H9 (cell line): ENCODE results near the gene PLIN4. TPM values are rescaled to one million over a fixed set of nuclear protein-coding genes. Genes with fewer than 3 reads are reported as not detected.

ENCODE experiments used
- DNase-seq: peaks from one replicate; pipeline ENCODE4 v3.0.0-alpha.2; 2017
- H2AFZ ChIP-seq: one replicate; pipeline ENCODE4 v1.6.1; 2013; ENCODE audit warnings: mild to moderate bottlenecking, low read length, control low read depth, moderate library complexity
- H2AK5ac ChIP-seq: 2 replicates; pipeline ENCODE4 v1.6.1; 2013; ENCODE audit warnings: low read length, control low read depth, mixed read lengths; ENCODE audit not compliant: insufficient read length
- H2BK120ac ChIP-seq: one replicate; pipeline ENCODE4 v1.6.1; 2013; ENCODE audit warnings: low read depth, mild to moderate bottlenecking, low read length, control low read depth, inconsistent platforms; ENCODE audit not compliant: poor library complexity, severe bottlenecking
- H2BK12ac ChIP-seq: 2 replicates; pipeline ENCODE4 v1.6.1; 2013; ENCODE audit warnings: low read length, control low read depth, mixed read lengths, low read depth; ENCODE audit not compliant: insufficient read length
- H2BK15ac ChIP-seq: 2 replicates; pipeline ENCODE4 v1.6.1; 2013; ENCODE audit warnings: low read depth, low read length, control low read depth
- H2BK20ac ChIP-seq: one replicate; pipeline ENCODE4 v1.6.1; 2013; ENCODE audit warnings: low read depth, mild to moderate bottlenecking, low read length, control low read depth, inconsistent platforms; ENCODE audit not compliant: poor library complexity, severe bottlenecking
- H2BK5ac ChIP-seq: 2 replicates; pipeline ENCODE4 v1.6.1; 2013; ENCODE audit warnings: low read length, control low read depth, mixed read lengths; ENCODE audit not compliant: insufficient read length
- H3K14ac ChIP-seq: 2 replicates; pipeline ENCODE4 v1.6.1; 2013; ENCODE audit warnings: low read length, control low read depth; ENCODE audit not compliant: insufficient read depth
- H3K18ac ChIP-seq: 2 replicates; pipeline ENCODE4 v1.6.1; 2013; ENCODE audit warnings: low read depth, mild to moderate bottlenecking, mixed read lengths, low read length, control low read depth; ENCODE audit not compliant: insufficient read length
- H3K23ac ChIP-seq: 2 replicates; pipeline ENCODE4 v1.6.1; 2013; ENCODE audit warnings: low read length, control low read depth, mixed read lengths, low read depth; ENCODE audit not compliant: insufficient read length
- H3K23me2 ChIP-seq: 2 replicates; pipeline ENCODE4 v1.6.1; 2013; ENCODE audit warnings: low read depth, mild to moderate bottlenecking, mixed read lengths, low read length, control low read depth; ENCODE audit not compliant: insufficient read length, poor library complexity, severe bottlenecking
- H3K27ac ChIP-seq: 2 replicates; pipeline ENCODE4 v1.5.1; 2013; ENCODE audit warnings: low read length, control low read depth, mixed read lengths, low read depth; ENCODE audit not compliant: insufficient read length
- H3K27me3 ChIP-seq: 2 replicates; pipeline ENCODE4 v1.6.1; 2013; ENCODE audit warnings: low read length, control low read depth, inconsistent platforms; ENCODE audit not compliant: insufficient read depth
- H3K4ac ChIP-seq: 2 replicates; pipeline ENCODE4 v1.6.1; 2013; ENCODE audit warnings: low read depth, mild to moderate bottlenecking, control low read depth, inconsistent platforms, low read length, moderate library complexity
- H3K4me1 ChIP-seq: 2 replicates; pipeline ENCODE4 v1.6.1; 2013; ENCODE audit warnings: low read length, control low read depth, inconsistent platforms; ENCODE audit not compliant: insufficient read depth
- H3K4me2 ChIP-seq: 2 replicates; pipeline ENCODE4 v1.6.1; 2013; ENCODE audit warnings: low read length, control low read depth, mixed read lengths; ENCODE audit not compliant: insufficient read length, insufficient read depth
- H3K56ac ChIP-seq: 2 replicates; pipeline ENCODE4 v1.6.1; 2013; ENCODE audit warnings: low read depth, mild to moderate bottlenecking, mixed read lengths, low read length, control low read depth; ENCODE audit not compliant: insufficient read length
- H3K79me1 ChIP-seq: 2 replicates; pipeline ENCODE4 v1.6.1; 2013; ENCODE audit warnings: low read depth, mild to moderate bottlenecking, moderate library complexity, low read length, control low read depth, inconsistent platforms; ENCODE audit not compliant: insufficient read depth, poor library complexity, severe bottlenecking
- H3K79me2 ChIP-seq: 2 replicates; pipeline ENCODE4 v1.6.1; 2013; ENCODE audit warnings: low read length, control low read depth, inconsistent platforms; ENCODE audit not compliant: insufficient read depth
- H3K9ac ChIP-seq: 2 replicates; pipeline ENCODE4 v1.6.1; 2013; ENCODE audit warnings: low read length, control low read depth, mixed read lengths; ENCODE audit not compliant: insufficient read length; ENCODE audit errors: extremely low read depth
- H3K9me3 ChIP-seq: one replicate; pipeline ENCODE4 v1.6.1; 2013; ENCODE audit warnings: low read depth, low read length, inconsistent platforms; ENCODE audit not compliant: control insufficient read depth
- H3T11ph ChIP-seq: one replicate; pipeline ENCODE4 v1.6.1; 2013; ENCODE audit warnings: mild to moderate bottlenecking, low read length, control low read depth, inconsistent platforms
- H4K20me1 ChIP-seq: one replicate; pipeline ENCODE4 v1.6.1; 2013; ENCODE audit not compliant: control insufficient read depth, insufficient read length, insufficient read depth
- H4K5ac ChIP-seq: 2 replicates; pipeline ENCODE4 v1.6.1; 2013; ENCODE audit warnings: low read depth, mild to moderate bottlenecking, mixed read lengths, low read length, control low read depth; ENCODE audit not compliant: insufficient read length
- H4K8ac ChIP-seq: replicated peaks from 2 replicates; pipeline ENCODE4 v1.6.1; 2013; ENCODE audit warnings: low read length, control low read depth, mixed read lengths, low read depth; ENCODE audit not compliant: insufficient read length
- H4K91ac ChIP-seq: 2 replicates; pipeline ENCODE4 v1.6.1; 2013; ENCODE audit warnings: low read depth, mild to moderate bottlenecking, moderate library complexity, mixed read lengths, low read length, control low read depth; ENCODE audit not compliant: insufficient read length
- H3K27ac Mint-ChIP-seq, 3 experiments: 2 replicates in 2 of 3; 3 replicates in 1 of 3; pipeline ENCODE4 v1.8.0; 2020 to 2021; ENCODE audit warnings: mixed read lengths in 3 of 3, mild to moderate bottlenecking in 1 of 3, moderate library complexity in 1 of 3
- H3K27me3 Mint-ChIP-seq: 2 replicates; pipeline ENCODE4 v1.8.0; 2021; ENCODE audit warnings: low read depth, mild to moderate bottlenecking, moderate library complexity, mixed read lengths
- H3K36me3 Mint-ChIP-seq, 3 experiments: 2 replicates in 2 of 3; 3 replicates in 1 of 3; pipeline ENCODE4 v1.8.0; 2020 to 2021; ENCODE audit warnings: low read depth in 3 of 3, mixed read lengths in 3 of 3; ENCODE audit not compliant: insufficient read depth in 1 of 3
- H3K4me1 Mint-ChIP-seq, 2 experiments: 2 replicates each; pipeline ENCODE4 v1.8.0; 2020; ENCODE audit warnings: mixed read lengths in 2 of 2
- H3K4me3 Mint-ChIP-seq, 2 experiments: 2 replicates in 1 of 2; 3 replicates in 1 of 2; pipeline ENCODE4 v1.8.0; 2020 to 2021; ENCODE audit warnings: mild to moderate bottlenecking in 2 of 2, mixed read lengths in 2 of 2, moderate library complexity in 1 of 2
- H3K9me3 Mint-ChIP-seq, 2 experiments: 2 replicates in 1 of 2; 3 replicates in 1 of 2; pipeline ENCODE4 v1.8.0; 2020; ENCODE audit warnings: mild to moderate bottlenecking in 2 of 2, mixed read lengths in 2 of 2, moderate library complexity in 1 of 2
- WGBS: extraction: QIAGEN DNeasy Blood & Tissue Kit; methylation state at CpG from one replicate; pipeline ENCODE4 v1.1.7; 2013; ENCODE audit warnings: missing lambda C conversion rate, low lambda C conversion rate, mixed read lengths; ENCODE audit not compliant: insufficient read length; ENCODE audit errors: extremely low coverage; 5-methylcytosine and 5-hydroxymethylcytosine counted together
- total RNA-seq: library from RNA; stranded (reverse); gene quantifications from 2 replicates; pipeline ENCODE4 v1.2.1, GENCODE V29; 2021
- TF ChIP-seq, protein P1 (sequence below): fragments of 200-600 bp; sonication (generic); conservative IDR thresholded peaks from 3 replicates; pipeline ENCODE4 v1.8.0; 2021; ENCODE audit warnings: antibody characterized with exemption, mild to moderate bottlenecking

PLIN4 gene
- total RNA-seq, 1 experiment from 2014 or later = 1.1 TPM

DNA sequence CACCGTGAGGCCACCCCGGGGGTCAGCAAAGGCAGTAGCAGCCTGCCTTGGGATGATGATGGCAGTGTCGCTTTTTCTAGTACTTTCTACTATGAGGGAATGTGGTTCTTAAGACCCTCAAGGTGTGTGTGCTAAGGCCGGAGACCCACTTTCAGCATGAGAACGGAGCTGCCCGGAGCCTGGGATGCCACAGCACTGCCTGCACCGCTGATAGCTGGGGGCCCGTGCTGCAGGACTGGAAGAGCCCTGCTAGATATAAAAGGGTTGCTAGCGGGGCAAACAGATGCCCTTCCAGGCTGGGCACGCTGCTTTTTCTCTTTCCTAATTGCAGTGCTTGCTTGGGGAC, 14.5 kb downstream of the PLIN4 start:
- H3K36me3 Mint-ChIP-seq = peaks cover 20 to 56% (median 48%) of the 10 kb centered on the region in 3 experiments; a peak in 6 of 7 replicates

More for the DNA sequence above, 14.5 kb downstream of the PLIN4 start:
- no peak overlapping the region for H3K18ac ChIP-seq
- no peak overlapping the region for H3K14ac ChIP-seq
- H3K27ac Mint-ChIP-seq = no peak overlapping the region
- H4K91ac ChIP-seq = no peak overlapping the region
- no peaks in the 10 kb centered on the region for H3K27me3 ChIP-seq
- H3K4ac ChIP-seq = no peak overlapping the region
- no peaks in the 10 kb centered on the region for H3K4me1 ChIP-seq
- TF ChIP-seq, protein P1, sequence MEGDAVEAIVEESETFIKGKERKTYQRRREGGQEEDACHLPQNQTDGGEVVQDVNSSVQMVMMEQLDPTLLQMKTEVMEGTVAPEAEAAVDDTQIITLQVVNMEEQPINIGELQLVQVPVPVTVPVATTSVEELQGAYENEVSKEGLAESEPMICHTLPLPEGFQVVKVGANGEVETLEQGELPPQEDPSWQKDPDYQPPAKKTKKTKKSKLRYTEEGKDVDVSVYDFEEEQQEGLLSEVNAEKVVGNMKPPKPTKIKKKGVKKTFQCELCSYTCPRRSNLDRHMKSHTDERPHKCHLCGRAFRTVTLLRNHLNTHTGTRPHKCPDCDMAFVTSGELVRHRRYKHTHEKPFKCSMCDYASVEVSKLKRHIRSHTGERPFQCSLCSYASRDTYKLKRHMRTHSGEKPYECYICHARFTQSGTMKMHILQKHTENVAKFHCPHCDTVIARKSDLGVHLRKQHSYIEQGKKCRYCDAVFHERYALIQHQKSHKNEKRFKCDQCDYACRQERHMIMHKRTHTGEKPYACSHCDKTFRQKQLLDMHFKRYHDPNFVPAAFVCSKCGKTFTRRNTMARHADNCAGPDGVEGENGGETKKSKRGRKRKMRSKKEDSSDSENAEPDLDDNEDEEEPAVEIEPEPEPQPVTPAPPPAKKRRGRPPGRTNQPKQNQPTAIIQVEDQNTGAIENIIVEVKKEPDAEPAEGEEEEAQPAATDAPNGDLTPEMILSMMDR = no peak
- no peak overlapping the region for H2BK20ac ChIP-seq
- H3K27me3 Mint-ChIP-seq = peaks cover 24% of the 10 kb centered on the region
- no CpG with 5 or more reads among the region's 10 CpGs for WGBS
- H2AFZ ChIP-seq = no peak overlapping the region
- no peak overlapping the region for H3K27ac ChIP-seq
- H3K4me3 Mint-ChIP-seq = no peak overlapping the region
- no peak overlapping the region for H2AK5ac ChIP-seq
- no peak overlapping the region for H4K5ac ChIP-seq
- H3K4me1 Mint-ChIP-seq = no peaks in the 10 kb centered on the region
- H2BK12ac ChIP-seq = no peak overlapping the region
- no peak overlapping the region for H3K4me2 ChIP-seq
- no peak overlapping the region for H4K8ac ChIP-seq
- H3K23ac ChIP-seq = no peak overlapping the region
- no peaks in the 10 kb centered on the region for H3K79me1 ChIP-seq
- H3K9me3 ChIP-seq = no peaks in the 10 kb centered on the region
- H4K20me1 ChIP-seq = no peaks in the 10 kb centered on the region
- no peak overlapping the region for H3K56ac ChIP-seq
- no peak overlapping the region for H2BK5ac ChIP-seq
- H2BK120ac ChIP-seq = no peak overlapping the region
- DNase-seq = no peak
- H2BK15ac ChIP-seq = no peak overlapping the region
- H3T11ph ChIP-seq = no peak overlapping the region
- no peak overlapping the region for H3K9ac ChIP-seq
- H3K23me2 ChIP-seq = no peaks in the 10 kb centered on the region
- H3K9me3 Mint-ChIP-seq = no peaks in the 10 kb centered on the region
- no peaks in the 10 kb centered on the region for H3K79me2 ChIP-seq
